ENCODE data around the gene SPATA33. TPM values are rescaled to one million over a fixed set of nuclear protein-coding genes. Genes with fewer than 3 reads are reported as not detected.
"Not testable (repeated sequence)": the region's sequence is repeated elsewhere in the genome, so short reads cannot be mapped to it uniquely, and the experiment has no call there.

SPATA33 gene
- total RNA-seq, 4 donors from 2014 or later = 1.7 to 5.3 (median 3.2) TPM

DNA sequence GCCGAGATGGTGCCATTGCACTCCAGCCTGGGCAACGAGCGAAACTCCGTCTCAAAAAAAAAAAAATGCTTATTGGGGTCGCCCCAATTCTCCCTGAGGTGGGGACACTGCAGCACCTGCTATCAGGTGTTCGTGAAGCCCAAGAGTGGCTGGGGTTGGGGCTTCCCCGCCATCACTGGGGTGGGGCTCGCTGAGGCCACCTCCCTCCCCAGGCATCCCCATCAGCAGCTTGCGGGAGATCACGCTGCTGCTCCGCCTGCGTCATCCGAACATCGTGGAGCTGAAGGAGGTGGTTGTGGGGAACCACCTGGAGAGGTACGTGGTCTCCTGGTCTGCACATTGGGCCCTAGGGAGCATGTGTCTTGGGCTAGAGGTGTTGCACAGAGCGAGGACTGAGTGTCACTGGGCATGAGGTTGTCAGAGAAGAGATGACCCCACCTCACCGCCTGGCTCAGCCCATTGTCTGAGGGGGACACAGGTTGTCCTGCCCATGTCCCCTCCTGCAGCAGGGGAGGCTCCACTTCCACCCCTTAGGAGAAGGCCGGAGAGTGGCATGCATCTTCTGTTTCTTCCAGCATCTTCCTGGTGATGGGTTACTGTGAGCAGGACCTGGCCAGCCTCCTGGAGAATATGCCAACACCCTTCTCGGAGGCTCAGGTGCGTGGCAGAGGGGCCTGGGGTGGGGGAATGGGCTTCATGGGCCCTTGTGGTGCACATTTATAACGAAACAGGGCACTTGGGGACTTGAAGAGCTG is 33.8 kb downstream of the SPATA33 start:
- Histone ChIP-seq H3K4me1 (peaks cover 3 to 19% (median 8%) of the 10 kb centered on the region in 3 donors), H3K4me3 (no peak overlapping the region), H3K9me3 (no peaks in the 10 kb centered on the region), H3K27me3 (no peaks in the 10 kb centered on the region), H3K36me3 (peaks cover 0 to 64% of the 10 kb centered on the region in 2 donors), H3K27ac (no peak overlapping the region)
- WGBS, 2 donors (ENCODE audit: low coverage in 1 of 2) = 80 to 94% methylated on average over 2 to 10 of the region's 21 CpGs
- TF ChIP-seq CTCF (IDR thresholded peaks at IDR 0.05) = no peak
- no peak for TF ChIP-seq POLR2A (IDR thresholded peaks at IDR 0.05)
- TF ChIP-seq EP300 (IDR thresholded peaks at IDR 0.05) = no peak
- TF ChIP-seq POLR2AphosphoS5 (IDR thresholded peaks at IDR 0.05) = no peak
- ATAC-seq = no peak

DNA sequence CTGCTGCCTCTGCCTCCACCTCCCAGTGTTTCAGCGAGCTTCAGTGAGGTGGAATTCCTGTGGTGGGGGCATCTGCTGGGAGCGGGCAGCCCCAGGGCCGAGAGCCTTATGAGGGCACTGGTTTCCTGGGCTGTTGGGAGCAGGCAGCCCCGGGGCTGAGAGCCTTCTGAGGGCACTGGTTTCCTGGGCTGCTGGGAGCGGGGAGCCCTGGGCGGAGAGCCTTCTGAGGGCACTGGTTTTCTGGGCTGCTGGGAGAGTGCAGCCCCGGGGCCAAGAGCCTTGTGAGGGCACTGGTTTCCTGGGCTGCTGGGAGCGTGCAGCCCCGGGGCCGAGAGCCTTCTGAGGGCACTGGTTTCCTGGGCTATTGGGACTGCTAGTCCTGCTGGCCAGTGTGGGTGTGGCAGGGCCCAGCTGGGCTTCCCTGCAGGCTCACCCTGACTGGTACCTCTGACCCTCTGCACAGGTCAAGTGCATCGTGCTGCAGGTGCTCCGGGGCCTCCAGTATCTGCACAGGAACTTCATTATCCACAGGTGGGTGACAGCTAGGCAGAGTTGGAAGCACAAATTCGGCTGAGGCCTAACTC is 34.4 kb downstream of the SPATA33 start:
- Histone ChIP-seq H3K4me3 (no peak overlapping the region), H3K4me1 (peaks cover 3 to 18% (median 8%) of the 10 kb centered on the region in 3 donors), H3K27ac (no peak overlapping the region), H3K27me3 (no peaks in the 10 kb centered on the region), H3K9me3 (no peaks in the 10 kb centered on the region), H3K36me3 (peaks cover 0 to 71% of the 10 kb centered on the region in 2 donors)
- 86% methylated on average over 1 of the region's 13 CpGs; no CpG with 5 or more reads in 1 of the 2 donors for WGBS, 2 donors (ENCODE audit: low coverage in 1 of 2)
- ATAC-seq = no peak
- TF ChIP-seq EP300 (IDR thresholded peaks at IDR 0.05) (no peak), CTCF (IDR thresholded peaks at IDR 0.05) (no peak), POLR2A (IDR thresholded peaks at IDR 0.05) (no peak), POLR2AphosphoS5 (IDR thresholded peaks at IDR 0.05) (no peak)

- no peaks in the 10 kb centered on the region for H3K27me3 ChIP-seq
- peaks cover 0 to 6% (median 0%) of the 10 kb centered on the region in 3 donors for H3K4me1 ChIP-seq
- no peak overlapping the region for H3K4me3 ChIP-seq
- ATAC-seq = no peak
- H3K27ac ChIP-seq = no peak overlapping the region
- no peaks in the 10 kb centered on the region for H3K9me3 ChIP-seq
- H3K36me3 ChIP-seq = peaks cover 0 to 81% of the 10 kb centered on the region in 2 donors
- TF ChIP-seq POLR2A (IDR thresholded peaks at IDR 0.05) = no peak
- TF ChIP-seq POLR2AphosphoS5 (IDR thresholded peaks at IDR 0.05) = no peak
- no peak for TF ChIP-seq CTCF (IDR thresholded peaks at IDR 0.05)
- no peak for TF ChIP-seq EP300 (IDR thresholded peaks at IDR 0.05)
- WGBS, 2 donors (ENCODE audit: low coverage in 1 of 2) = 40% methylated on average over 1 of the region's 11 CpGs; no CpG with 5 or more reads in 1 of the 2 donors
These were observed 35.7 kb downstream of the SPATA33 start for GRCh38 chr16:89693289-89693731.

DNA sequence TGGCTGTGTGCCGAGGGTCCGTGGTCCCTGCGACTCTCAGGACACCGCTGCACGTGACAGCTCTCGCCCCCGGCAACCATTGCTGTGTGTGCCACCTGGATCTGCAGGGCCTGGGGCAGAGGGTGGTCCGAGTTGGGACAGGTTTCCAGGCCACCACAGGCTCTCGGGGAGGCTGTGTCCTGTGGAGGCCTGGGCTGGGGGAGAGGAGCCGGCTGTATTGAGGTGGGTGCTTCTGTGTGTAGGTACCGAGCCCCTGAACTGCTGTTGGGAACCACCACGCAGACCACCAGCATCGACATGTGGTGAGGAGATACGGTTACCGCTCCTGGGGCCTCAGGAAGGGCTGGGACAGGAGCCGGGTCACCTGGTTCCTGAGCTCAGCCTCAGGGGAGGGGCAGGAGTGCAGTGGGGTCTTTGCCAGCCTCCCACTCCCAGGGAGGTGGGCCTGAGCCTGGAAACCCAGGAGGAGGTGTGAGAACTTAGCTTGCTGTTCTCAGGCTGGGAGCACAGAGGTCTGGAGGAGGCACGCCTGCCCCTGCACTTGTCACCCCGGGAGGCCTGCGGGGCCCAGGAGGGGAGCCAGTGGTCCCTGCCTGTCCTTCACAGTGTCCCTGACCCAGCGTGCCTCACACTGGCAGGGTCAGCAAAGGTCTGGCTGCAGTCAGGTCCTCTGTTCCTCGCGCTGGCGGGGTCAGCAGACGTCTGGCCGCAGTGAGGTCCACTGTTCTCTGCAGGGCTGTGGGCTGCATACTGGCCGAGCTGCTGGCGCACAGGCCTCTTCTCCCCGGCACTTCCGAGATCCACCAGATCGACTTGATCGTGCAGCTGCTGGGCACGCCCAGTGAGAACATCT is 36.5 kb downstream of the SPATA33 start:
- H3K27ac ChIP-seq = no peak overlapping the region
- ATAC-seq = no peak
- no peaks in the 10 kb centered on the region for H3K27me3 ChIP-seq
- no peak for TF ChIP-seq POLR2AphosphoS5 (IDR thresholded peaks at IDR 0.05)
- no peak for TF ChIP-seq CTCF (IDR thresholded peaks at IDR 0.05)
- TF ChIP-seq POLR2A (IDR thresholded peaks at IDR 0.05) = no peak
- no peak for TF ChIP-seq EP300 (IDR thresholded peaks at IDR 0.05)
- H3K4me1 ChIP-seq = no peaks in the 10 kb centered on the region
- no peak overlapping the region for H3K4me3 ChIP-seq
- no peaks in the 10 kb centered on the region for H3K9me3 ChIP-seq
- 85 to 100% methylated on average over 2 to 4 of the region's 32 CpGs for WGBS, 2 donors (ENCODE audit: low coverage in 1 of 2)
- peaks cover 0 to 81% of the 10 kb centered on the region in 2 donors for H3K36me3 ChIP-seq

GRCh38 chr16:89694784-89695085 is 37.1 kb downstream of the SPATA33 start:
- H3K36me3 ChIP-seq = peaks cover 0 to 81% of the 10 kb centered on the region in 2 donors
- not testable (repeated sequence) for H3K4me3 ChIP-seq, H3K27me3 ChIP-seq, H3K27ac ChIP-seq, ATAC-seq, H3K9me3 ChIP-seq, H3K4me1 ChIP-seq
- no CpG with 5 or more reads among the region's 23 CpGs for WGBS, 2 donors (ENCODE audit: low coverage in 1 of 2)

Measured in gastroesophageal sphincter (tissue), 4 donors.